SK-N-SH (cell line): ENCODE results near the gene APOBEC2. TPM values are rescaled to one million over a fixed set of nuclear protein-coding genes. Genes with fewer than 3 reads are reported as not detected.
"Not testable (repeated sequence)": the region's sequence is repeated elsewhere in the genome, so short reads cannot be mapped to it uniquely, and the experiment has no call there.

ENCODE experiments used
- CTCF ChIA-PET: fragments of 300-600, 350-600 bp; formaldehyde crosslinking; extraction: SDS; loops from one replicate; lab custom pipeline; 2021; lab: Yijun Ruan, JAX
- POLR2A ChIA-PET: fragments of 350-600 bp; sonication (Branson Sonifier 250); formaldehyde crosslinking; extraction: SDS; loops from one replicate; lab custom pipeline; 2020; ENCODE audit warnings: antibody characterized with exemption, inconsistent platforms; lab: Yijun Ruan, JAX
- DNase-seq: peaks from one replicate; pipeline ENCODE4 v3.0.0; 2012
- H2AFZ ChIP-seq: fragments of 200-600 bp; sonication (generic); 2 replicates; pipeline ENCODE4 v1.8.1; 2016; ENCODE audit warnings: antibody characterized with exemption, mild to moderate bottlenecking, low read depth
- H3F3A ChIP-seq: fragments of 200-600 bp; sonication (generic); replicated peaks from 2 replicates; pipeline ENCODE3; 2016; ENCODE audit warnings: antibody characterized with exemption, mild to moderate bottlenecking; ENCODE audit not compliant: insufficient read depth
- H3K27ac ChIP-seq, 2 experiments: fragments of 200-500 bp in 1 of 2; fragments of 200-600 bp in 1 of 2; sonication (Bioruptor generic) in 1 of 2; sonication (generic), shearing (Covaris generic) in 1 of 2; 2 replicates each; pipeline versions ENCODE4 v1.5.1 to v1.6.1; 2014 to 2016; ENCODE audit warnings: low read depth in 2 of 2, inconsistent platforms in 1 of 2, low read length in 1 of 2, mild to moderate bottlenecking in 1 of 2, mixed read lengths in 1 of 2
- H3K27me3 ChIP-seq: fragments of 200-600 bp; sonication (generic), shearing (Covaris generic); 2 replicates; pipeline ENCODE4 v1.6.1; 2016; ENCODE audit warnings: mixed run types; ENCODE audit not compliant: insufficient read depth
- H3K36me3 ChIP-seq, 2 experiments: fragments of 200-500 bp in 1 of 2; fragments of 200-600 bp in 1 of 2; sonication (Bioruptor generic) in 1 of 2; sonication (generic) in 1 of 2; replicated peaks in 1 of 2; 2 replicates each; pipeline versions ENCODE3 to v1.5.1; 2014 to 2016; ENCODE audit warnings: low read length in 1 of 2, mild to moderate bottlenecking in 1 of 2; ENCODE audit not compliant: insufficient read depth in 2 of 2, control insufficient read depth in 1 of 2
- H3K4me1 ChIP-seq, 2 experiments: fragments of 200-500 bp in 1 of 2; fragments of 200-600 bp in 1 of 2; sonication (Bioruptor generic) in 1 of 2; sonication (generic), shearing (Covaris generic) in 1 of 2; 2 replicates each; pipeline versions ENCODE4 v1.5.1 to v1.6.1; 2014 to 2016; ENCODE audit warnings: low read depth in 1 of 2, low read length in 1 of 2, mixed run types in 1 of 2; ENCODE audit not compliant: insufficient read depth in 2 of 2, control insufficient read depth in 1 of 2
- H3K4me2 ChIP-seq: fragments of 200-600 bp; sonication (generic), shearing (Covaris generic); 2 replicates; pipeline ENCODE4 v1.6.1; 2017; ENCODE audit warnings: mixed run types
- H3K4me3 ChIP-seq, 2 experiments: fragments of 200-500 bp in 1 of 2; fragments of 200-600 bp in 1 of 2; sonication (Bioruptor generic) in 1 of 2; sonication (generic), shearing (Covaris generic) in 1 of 2; 2 replicates each; pipeline versions ENCODE4 v1.5.1 to v1.8.1; 2014 to 2016; ENCODE audit warnings: low read depth in 2 of 2, inconsistent platforms in 1 of 2, low read length in 1 of 2, mild to moderate bottlenecking in 1 of 2, mixed read lengths in 1 of 2, moderate library complexity in 1 of 2
- H3K79me2 ChIP-seq: fragments of 200-600 bp; sonication (generic); 2 replicates; pipeline ENCODE4 v1.8.1; 2017; ENCODE audit warnings: mild to moderate bottlenecking; ENCODE audit not compliant: insufficient read depth
- H3K9ac ChIP-seq: fragments of 200-600 bp; sonication (generic); 2 replicates; pipeline ENCODE4 v1.6.1; 2017; ENCODE audit warnings: mixed run types
- H3K9me2 ChIP-seq: fragments of 200-600 bp; sonication (generic); 2 replicates; pipeline ENCODE4 v1.6.1; 2017; ENCODE audit warnings: mixed run types
- H3K9me3 ChIP-seq: fragments of 200-600 bp; sonication (generic); 2 replicates; pipeline ENCODE4 v1.6.1; 2017; ENCODE audit warnings: mixed run types, mild to moderate bottlenecking, moderate library complexity
- H4K20me1 ChIP-seq: fragments of 200-600 bp; sonication (generic); 2 replicates; pipeline ENCODE4 v1.6.1; 2017; ENCODE audit warnings: mild to moderate bottlenecking, mixed run types; ENCODE audit not compliant: insufficient read depth
- EP300 ChIP-seq, 2 experiments: IDR thresholded peaks; 2 replicates each; pipeline versions ENCODE4 v1.4.0 to v1.6.1; 2012; ENCODE audit warnings: borderline replicate concordance in 1 of 2, low read depth in 1 of 2, low read length in 1 of 2
- IRF3 ChIP-seq: fragments of 150-350 bp; IDR thresholded peaks from 2 replicates; pipeline ENCODE4 v1.6.1; 2016; ENCODE audit warnings: mild to moderate bottlenecking, low read depth, low read length
- MXI1 ChIP-seq: IDR thresholded peaks from 2 replicates; pipeline ENCODE4 v1.6.1; 2012; ENCODE audit warnings: mild to moderate bottlenecking, low read depth, low read length, improper control_type of control experiment
- RAD21 ChIP-seq: IDR thresholded peaks from 2 replicates; pipeline ENCODE4 v1.6.1; 2012; ENCODE audit warnings: mild to moderate bottlenecking, low read length
- SMC3 ChIP-seq: IDR thresholded peaks from 2 replicates; pipeline ENCODE4 v1.6.1; 2012; ENCODE audit warnings: low read depth, low read length, improper control_type of control experiment
- WGBS: methylation state at CpG from one replicate; pipeline ENCODE4 v1.1.6; 2017; ENCODE audit warnings: low lambda C conversion rate; 5-methylcytosine and 5-hydroxymethylcytosine counted together
- polyA plus RNA-seq, 3 experiments: library from polyadenylated mRNA; depleted of rRNA; stranded (reverse); fragments of >200 nt; gene quantifications; 2 replicates each; pipeline ENCODE4 v1.2.3, GENCODE V29; 2012
- TF ChIP-seq, protein P1 (sequence below): fragments of 200-600 bp; sonication (generic); IDR thresholded peaks from 2 replicates; pipeline ENCODE4 v1.6.1; 2017; ENCODE audit warnings: antibody characterized with exemption, mild to moderate bottlenecking, moderate library complexity

The APOBEC2 gene
- not detected in 2 replicates for polyA plus RNA-seq (2012; rRNA removed)
- not detected in 2 replicates for polyA plus RNA-seq (2012; cell fraction: cytosol; rRNA removed)
- not detected in 2 replicates for polyA plus RNA-seq (2012; cell fraction: nucleus; rRNA removed)

GRCh38 chr6:41053041-41053440 is at the start of gene APOBEC2:
TSS of gene APOBEC2 (plus strand) at chr6:41053202. CDS start at chr6:41053348, 146 bp downstream.
- Histone ChIP-seq H3K4me3 (no peak within 1 kb of the TSS), H3K9me3 (no peaks in the 10 kb centered on the region), H3K9me2 (no peaks in the 10 kb centered on the region), H3K27ac (no peak within 1 kb of the TSS), H4K20me1 (no peaks in the 10 kb centered on the region), H3K4me2 (no peak within 1 kb of the TSS), H3K27me3 (no peaks in the 10 kb centered on the region), H3F3A (no peaks in the 10 kb centered on the region), H3K4me1 (peaks cover 0 to 4% of the 10 kb centered on the region in 2 experiments; a peak in 1 of 4 replicates), H2AFZ (no peak within 1 kb of the TSS), H3K9ac (no peak within 1 kb of the TSS), H3K36me3 (no peaks in the 10 kb centered on the region), H3K79me2 (no peaks in the 10 kb centered on the region)
- CTCF ChIA-PET: interaction anchor here (0.8 to 3.9 kb wide), 5 partner anchors 10 to 25 kb away, joined by 3 to 20 read pairs (median 4); partner anchors contain the start of gene UNC5CL
- TF ChIP-seq MXI1: no peak
- no peak for TF ChIP-seq EP300 (IDR thresholded peaks at IDR 0.05; ENCODE audit: borderline replicate concordance in 1 of 2, low read depth in 1 of 2, low read length in 1 of 2)
- TF ChIP-seq IRF3: no peak
- DNase-seq: no peak
- WGBS: 54% methylated on average over 4 of the region's 5 CpGs
- POLR2A ChIA-PET: no interaction called here

GRCh38 chr6:41006217-41006616 is 46.8 kb upstream of the APOBEC2 start:
- DNase-seq, H3K9me3 ChIP-seq, H3K79me2 ChIP-seq, H3F3A ChIP-seq, H2AFZ ChIP-seq, H3K9me2 ChIP-seq, H3K4me1 ChIP-seq, H3K4me2 ChIP-seq, H3K9ac ChIP-seq, H3K4me3 ChIP-seq, POLR2A ChIA-PET, H3K36me3 ChIP-seq, CTCF ChIA-PET, H4K20me1 ChIP-seq, H3K27me3 ChIP-seq, H3K27ac ChIP-seq: not testable (repeated sequence)
- TF ChIP-seq, protein P1, sequence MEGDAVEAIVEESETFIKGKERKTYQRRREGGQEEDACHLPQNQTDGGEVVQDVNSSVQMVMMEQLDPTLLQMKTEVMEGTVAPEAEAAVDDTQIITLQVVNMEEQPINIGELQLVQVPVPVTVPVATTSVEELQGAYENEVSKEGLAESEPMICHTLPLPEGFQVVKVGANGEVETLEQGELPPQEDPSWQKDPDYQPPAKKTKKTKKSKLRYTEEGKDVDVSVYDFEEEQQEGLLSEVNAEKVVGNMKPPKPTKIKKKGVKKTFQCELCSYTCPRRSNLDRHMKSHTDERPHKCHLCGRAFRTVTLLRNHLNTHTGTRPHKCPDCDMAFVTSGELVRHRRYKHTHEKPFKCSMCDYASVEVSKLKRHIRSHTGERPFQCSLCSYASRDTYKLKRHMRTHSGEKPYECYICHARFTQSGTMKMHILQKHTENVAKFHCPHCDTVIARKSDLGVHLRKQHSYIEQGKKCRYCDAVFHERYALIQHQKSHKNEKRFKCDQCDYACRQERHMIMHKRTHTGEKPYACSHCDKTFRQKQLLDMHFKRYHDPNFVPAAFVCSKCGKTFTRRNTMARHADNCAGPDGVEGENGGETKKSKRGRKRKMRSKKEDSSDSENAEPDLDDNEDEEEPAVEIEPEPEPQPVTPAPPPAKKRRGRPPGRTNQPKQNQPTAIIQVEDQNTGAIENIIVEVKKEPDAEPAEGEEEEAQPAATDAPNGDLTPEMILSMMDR: peak; percentile 74
- TF ChIP-seq SMC3 (peak; percentile 73), RAD21 (peak; percentile 59)
- WGBS: 3% methylated on average over 7 of the region's 7 CpGs

DNA sequence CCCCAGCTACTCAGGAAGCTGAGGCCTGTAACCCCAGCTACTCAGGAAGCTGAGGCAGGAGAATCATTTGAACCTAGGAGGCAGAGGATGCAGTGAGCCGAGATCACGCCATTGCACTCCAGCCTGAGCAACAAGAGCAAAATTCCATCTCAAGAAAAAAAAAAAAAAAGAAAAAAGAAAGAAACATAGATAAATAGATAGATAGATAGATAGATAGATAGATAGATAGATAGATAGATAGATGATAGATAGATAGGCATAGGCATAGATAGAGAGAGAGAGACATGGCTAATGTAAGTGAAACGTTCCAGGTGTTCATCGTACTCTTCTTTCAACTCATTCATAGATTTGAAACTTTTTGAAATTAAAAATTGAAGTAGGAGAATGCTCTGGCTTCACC is 46.0 kb upstream of the APOBEC2 start:
- H3K4me2 ChIP-seq, H3K79me2 ChIP-seq, DNase-seq, H3K36me3 ChIP-seq, H3K9me2 ChIP-seq, H3K4me3 ChIP-seq, POLR2A ChIA-PET, CTCF ChIA-PET, H4K20me1 ChIP-seq, H3K9me3 ChIP-seq, H3K4me1 ChIP-seq, H3K9ac ChIP-seq, H3F3A ChIP-seq, H2AFZ ChIP-seq, H3K27ac ChIP-seq, H3K27me3 ChIP-seq: not testable (repeated sequence)
- 83% methylated on average over 4 of the region's 4 CpGs for WGBS
